ENCODE measurements around the gene ZNF821. TPM values are rescaled to one million over a fixed set of nuclear protein-coding genes. Genes with fewer than 3 reads are reported as not detected.

ZNF821 gene
- total RNA-seq, 1 experiment from 2014 or later, result 5.9 TPM

Other genes starting within 250 kb of the ZNF821 start
- 5.1 and 5.5 TPM in 2 replicates for gene PHLPP2, start 159.5 kb downstream of the ZNF821 start, total RNA-seq (2021)
- gene AP1G1, start 75.3 kb downstream of the ZNF821 start, total RNA-seq (2021), result 60.1 and 72.5 TPM in 2 replicates
- gene ATXN1L, start 38.2 kb downstream of the ZNF821 start, total RNA-seq (2021), result 18.2 and 25.3 TPM in 2 replicates
- 177 and 204 TPM in 2 replicates for gene IST1, start 11.3 kb upstream of the ZNF821 start, total RNA-seq (2021)
- gene PKD1L3, start 116.2 kb upstream of the ZNF821 start, total RNA-seq (2021), result not detected in 2 replicates
- gene DHODH, start 124.6 kb upstream of the ZNF821 start, total RNA-seq (2021), result 10.6 and 12.1 TPM in 2 replicates
- gene HP, start 170.3 kb upstream of the ZNF821 start, total RNA-seq (2021), result not detected in 2 replicates
- gene HPR, start 179.0 kb upstream of the ZNF821 start, total RNA-seq (2021), result not detected in 2 replicates
- gene TXNL4B, start 209.4 kb upstream of the ZNF821 start, total RNA-seq (2021), result 11.9 and 12.2 TPM in 2 replicates
- 58.9 and 71.1 TPM in 2 replicates for gene DHX38, start 209.7 kb upstream of the ZNF821 start, total RNA-seq (2021)